HG03139 (cell line): ENCODE results near the gene RNF126.
A peak's percentile ranks its signal among the peaks of the same experiment; 100 is the strongest.
"Not testable (repeated sequence)": the region's sequence is repeated elsewhere in the genome, so short reads cannot be mapped to it uniquely, and the experiment has no call there.

Experiments
- ATAC-seq: cut with Tn5 transposase; IDR thresholded peaks from one replicate; pipeline ENCODE4 v1.9.1; 2021; ENCODE audit not compliant: unreplicated experiment

RNF126 gene

GRCh38 chr19:662962-663681, at the start of gene RNF126:
Gene RNF126, minus strand, starts transcription at chr19:663214. Its CDS starts 93 bp downstream, at chr19:663121.
- peak; percentile 47 for ATAC-seq

GRCh38 chr19:711254-711653, 48.2 kb upstream of the RNF126 start:
- ATAC-seq: no peak

GRCh38 chr19:710767-711166, 47.8 kb upstream of the RNF126 start:
- no peak for ATAC-seq

- ATAC-seq: no peak
Measured at GRCh38 chr19:709965-710571, 47.1 kb upstream of the RNF126 start.

GRCh38 chr19:709196-709964, 46.4 kb upstream of the RNF126 start:
- ATAC-seq: no peak

- no peak for ATAC-seq
Measured at GRCh38 chr19:708154-709143, 45.4 kb upstream of the RNF126 start, which contains the start of gene PALM. Gene PALM, plus strand, starts transcription at chr19:708935. Its CDS starts 212 bp downstream, at chr19:709147.

- no peak for ATAC-seq
Measured at GRCh38 chr19:704447-704741, 41.4 kb upstream of the RNF126 start.

GRCh38 chr19:703651-704446, 40.8 kb upstream of the RNF126 start:
- ATAC-seq: no peak

GRCh38 chr19:703329-703650, 40.3 kb upstream of the RNF126 start:
- no peak for ATAC-seq

- ATAC-seq: not testable (repeated sequence)
Measured at GRCh38 chr19:702847-703246, 39.8 kb upstream of the RNF126 start.

GRCh38 chr19:699885-700284, 36.9 kb upstream of the RNF126 start:
- ATAC-seq: not testable (repeated sequence)

GRCh38 chr19:698529-698928, 35.5 kb upstream of the RNF126 start:
- ATAC-seq: not testable (repeated sequence)

- ATAC-seq: no peak
Measured at GRCh38 chr19:695352-695949, 32.4 kb upstream of the RNF126 start, which contains the start of gene PRSS57. Gene PRSS57, minus strand, starts transcription at chr19:695452. Its CDS starts 22 bp downstream, at chr19:695430.

GRCh38 chr19:694481-695351, 31.7 kb upstream of the RNF126 start:
- no peak for ATAC-seq

- ATAC-seq: no peak
Measured at GRCh38 chr19:690203-690602, 27.2 kb upstream of the RNF126 start.

GRCh38 chr19:688992-689391, 26.0 kb upstream of the RNF126 start:
- ATAC-seq: no peak

- ATAC-seq: no peak
Measured at GRCh38 chr19:688214-688613, 25.2 kb upstream of the RNF126 start.

- ATAC-seq: no peak
Measured at GRCh38 chr19:687569-688166, 24.7 kb upstream of the RNF126 start.
